ENCODE data around the gene NXNL1.

DNA sequence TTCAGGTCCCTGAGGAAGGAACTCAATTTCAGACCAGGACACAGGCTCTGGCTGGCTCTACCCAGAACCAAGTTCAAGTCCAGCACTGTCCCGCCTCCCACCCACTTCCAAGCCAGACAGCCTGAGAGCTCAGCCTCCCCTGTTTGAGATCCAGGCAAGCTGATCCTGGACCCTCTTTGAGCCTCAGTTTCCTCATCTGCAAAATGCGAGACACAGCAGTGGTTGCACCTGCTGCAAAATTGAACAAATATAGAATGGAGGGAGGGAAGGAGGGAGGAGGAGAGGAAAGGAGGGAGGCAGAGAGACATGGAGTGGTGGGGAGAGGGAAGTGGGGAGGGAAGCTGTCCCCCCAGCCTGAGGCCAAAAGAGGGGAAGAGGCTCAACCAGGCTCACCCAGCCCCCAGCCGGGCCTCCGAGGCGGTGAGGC, 13.0 kb downstream of the NXNL1 start:
- TF ChIP-seq POLR2A (IDR thresholded peaks at IDR 0.05; ENCODE audit: low read depth, low read length) = no peak
- TF ChIP-seq POLR2AphosphoS5 (IDR thresholded peaks at IDR 0.05; ENCODE audit: low read depth, low read length) = no peak
- TF ChIP-seq SPI1 (IDR thresholded peaks at IDR 0.05; ENCODE audit: low read depth, low read length) = no peak
- TF ChIP-seq TAF1 (IDR thresholded peaks at IDR 0.05; ENCODE audit: low read depth, low read length) = no peak
- TF ChIP-seq POU2F2 (IDR thresholded peaks at IDR 0.05; ENCODE audit: low read depth, low read length) = no peak
- no peak for TF ChIP-seq PAX5 (IDR thresholded peaks at IDR 0.05; ENCODE audit: insufficient read depth, low read length, severe bottlenecking)

Data from GM12891 (cell line).